Inflammatory macrophage treated with lipopolysaccharide for 4 hours (primary cell): ENCODE results near the gene IP6K3.

Experiments
- DNase-seq: peaks from one replicate; pipeline ENCODE4 v3.0.0-alpha.2; 2020

Gene IP6K3

GRCh38 chr6:33702345-33702977 lies 44.2 kb downstream of the IP6K3 start:
- peak; percentile 69 for DNase-seq

- DNase-seq: peak; percentile 54
These were observed 46.2 kb downstream of the IP6K3 start for GRCh38 chr6:33700391-33701050.

GRCh38 chr6:33699739-33700138 lies 47.0 kb downstream of the IP6K3 start:
- DNase-seq: no peak

- DNase-seq: no peak
These were observed 47.6 kb downstream of the IP6K3 start for GRCh38 chr6:33699131-33699530.

- no peak for DNase-seq
These were observed 48.2 kb downstream of the IP6K3 start for GRCh38 chr6:33698494-33698893.

- DNase-seq: no peak
These were observed 48.9 kb downstream of the IP6K3 start for GRCh38 chr6:33697845-33698244.

- no peak for DNase-seq
These were observed 49.9 kb downstream of the IP6K3 start for GRCh38 chr6:33696548-33697518.

- no peak for DNase-seq
These were observed 50.6 kb downstream of the IP6K3 start for GRCh38 chr6:33696076-33696475.

- DNase-seq: no peak
These were observed 51.2 kb downstream of the IP6K3 start for GRCh38 chr6:33695451-33695887.

GRCh38 chr6:33694977-33695376 lies 51.7 kb downstream of the IP6K3 start:
- no peak for DNase-seq

GRCh38 chr6:33694401-33694931 lies 52.2 kb downstream of the IP6K3 start:
- no peak for DNase-seq

- DNase-seq: no peak
These were observed 53.3 kb downstream of the IP6K3 start for GRCh38 chr6:33693186-33694105.

GRCh38 chr6:33692760-33693158 lies 53.9 kb downstream of the IP6K3 start:
- peak; percentile 39 for DNase-seq

- no peak for DNase-seq
These were observed 54.5 kb downstream of the IP6K3 start for GRCh38 chr6:33692078-33692759.

- no peak for DNase-seq
These were observed 55.1 kb downstream of the IP6K3 start for GRCh38 chr6:33691456-33692077.

GRCh38 chr6:33690766-33691165 lies 55.9 kb downstream of the IP6K3 start:
- no peak for DNase-seq

GRCh38 chr6:33689879-33690278 lies 56.8 kb downstream of the IP6K3 start:
- no peak for DNase-seq

- no peak for DNase-seq
These were observed 57.6 kb downstream of the IP6K3 start for GRCh38 chr6:33689148-33689494.

- DNase-seq: no peak
These were observed 58.1 kb downstream of the IP6K3 start for GRCh38 chr6:33688451-33689147.

GRCh38 chr6:33688006-33688405 lies 58.7 kb downstream of the IP6K3 start:
- DNase-seq: no peak
